ENCODE data around the gene STARD3NL.

STARD3NL gene

GRCh38 chr7:38276096-38276877 lies 98.2 kb downstream of the STARD3NL start:
- no peak overlapping the region for H3K27ac ChIP-seq
- TF ChIP-seq CTCF (conservative IDR thresholded peaks at IDR 0.05; ENCODE audit: low read depth): no peak
- no peak for DNase-seq (ENCODE audit: low spot score)
- CTCF ChIA-PET: interaction anchor here (0.7 kb wide), 1 partner anchor 472 kb away, joined by 7 read pairs; no protein-coding TSS in a partner anchor
- POLR2A ChIA-PET (ENCODE audit: low non-redundant PET): no interaction called here

GRCh38 chr7:38280000-38280399 lies 102.0 kb downstream of the STARD3NL start:
- CTCF ChIA-PET: no interaction called here
- POLR2A ChIA-PET (ENCODE audit: low non-redundant PET): no interaction called here
- no peak overlapping the region for H3K27ac ChIP-seq
- no peak for TF ChIP-seq CTCF (conservative IDR thresholded peaks at IDR 0.05; ENCODE audit: low read depth)
- DNase-seq (ENCODE audit: low spot score): no peak

Data from RWPE1 (cell line).